RPMI8226 (cell line): ENCODE results near the gene MYOCD.

ENCODE experiments used
- DNase-seq: peaks from one replicate; pipeline ENCODE4 v3.0.0-alpha.2; 2015

MYOCD gene

DNA sequence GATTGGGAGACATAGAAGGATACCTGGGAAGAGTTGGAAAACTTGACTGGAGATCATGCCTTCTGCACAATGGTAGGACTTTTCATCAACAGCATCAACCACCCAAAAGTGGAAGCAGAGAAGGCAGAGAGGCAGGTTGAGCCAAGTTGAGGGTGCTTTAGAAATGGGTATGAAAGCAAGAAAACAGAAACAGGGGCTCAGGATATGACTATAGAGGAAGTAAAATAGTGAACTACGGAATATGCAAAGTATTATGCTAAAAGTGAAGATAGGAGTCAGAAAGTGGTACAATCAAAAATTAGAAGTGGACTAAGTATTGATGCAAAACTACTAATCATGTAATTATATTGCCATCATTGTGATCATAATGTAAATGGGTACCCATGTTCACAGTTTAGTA, 107.5 kb downstream of the MYOCD start:
- DNase-seq: no peak

DNA sequence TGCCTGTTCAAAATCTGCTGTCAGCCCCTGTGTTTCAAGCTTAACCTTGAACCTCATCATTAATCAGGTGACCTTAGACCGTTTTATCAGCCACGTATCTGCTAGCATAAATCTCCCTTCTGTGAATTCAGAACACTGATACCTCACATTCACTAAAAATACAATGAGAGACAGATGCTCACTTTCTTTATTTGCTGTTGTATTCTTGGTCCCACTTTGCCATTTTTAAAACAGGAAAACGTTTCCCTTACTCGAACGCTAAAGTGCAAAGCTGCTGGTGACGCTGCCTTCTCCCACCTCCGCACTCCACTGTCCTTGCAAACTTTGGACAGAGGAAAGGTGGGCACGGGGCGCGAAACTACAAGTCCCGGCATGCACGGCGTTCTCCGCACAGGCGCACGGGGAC, 123.4 kb downstream of the MYOCD start:
- peak; percentile 22 for DNase-seq

DNA sequence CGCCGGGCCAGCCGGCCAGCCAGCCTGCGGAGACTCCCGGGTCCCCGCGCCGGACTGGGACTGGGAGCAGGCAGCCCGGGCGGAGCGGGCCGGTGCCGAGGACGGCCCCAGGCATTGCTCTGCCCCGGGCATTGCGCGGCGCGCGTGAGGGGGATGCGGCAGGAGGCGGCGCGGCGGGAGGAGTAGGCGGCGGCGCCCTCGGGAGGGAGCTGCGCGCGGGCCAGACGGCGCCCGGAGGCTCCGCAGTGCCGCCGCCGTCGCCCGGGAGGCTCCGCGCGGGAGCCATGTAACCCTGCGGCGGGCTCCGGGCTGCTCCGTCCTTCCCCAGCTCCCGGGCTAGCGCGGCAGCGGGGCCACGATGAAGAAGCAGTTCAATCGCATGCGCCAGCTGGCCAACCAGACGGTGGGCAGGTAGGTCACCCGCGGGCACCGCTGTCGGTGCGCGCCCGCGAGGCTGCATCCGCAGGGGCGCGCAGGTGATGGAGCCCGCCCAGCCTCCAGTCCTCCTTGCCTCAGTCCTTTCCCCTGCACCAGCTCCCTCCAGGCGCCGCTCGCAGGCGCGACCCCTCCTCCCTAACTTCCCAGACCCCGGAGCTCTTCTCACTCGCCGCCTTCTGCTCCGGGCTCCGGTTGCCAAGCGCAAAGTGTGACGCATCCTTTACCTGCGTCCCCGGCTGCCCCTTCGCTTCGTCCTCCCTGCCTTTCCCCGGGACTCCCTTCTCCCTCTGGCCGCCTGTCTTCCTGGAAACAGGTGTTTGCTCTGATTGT, 124.0 kb downstream of the MYOCD start, which contains the start of gene ARHGAP44:
TSS of gene ARHGAP44 (plus strand) at position 18 of the 768 bp plus-strand sequence. CDS start at position 359, 341 bp downstream.
- peak; percentile 12 for DNase-seq

GRCh38 chr17:12790249-12791106, 124.8 kb downstream of the MYOCD start:
- DNase-seq: no peak

GRCh38 chr17:12794919-12795532, 129.3 kb downstream of the MYOCD start:
- DNase-seq: no peak

- no peak for DNase-seq
These were observed 135.2 kb downstream of the MYOCD start for GRCh38 chr17:12800855-12801365.

DNA sequence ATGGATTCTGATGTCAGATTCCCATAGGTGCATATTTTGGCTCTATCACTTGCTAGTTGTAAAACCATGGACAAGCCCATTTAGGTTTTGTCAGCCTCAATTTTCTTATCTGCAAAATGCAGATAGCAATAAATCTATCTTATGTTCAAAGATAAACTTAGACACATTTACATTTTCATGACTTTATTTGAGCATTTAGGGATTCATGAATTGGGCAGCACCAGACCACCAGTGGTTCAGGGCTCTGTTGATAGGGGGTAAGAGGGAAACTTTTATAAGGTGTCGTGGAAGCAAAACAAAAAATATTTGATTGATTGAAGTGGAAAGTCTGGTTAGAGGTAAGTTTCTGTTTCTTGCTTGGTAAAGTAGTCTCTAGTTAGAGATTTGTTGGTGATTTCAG, 140.9 kb downstream of the MYOCD start:
- no peak for DNase-seq

GRCh38 chr17:12808723-12809122, 143.0 kb downstream of the MYOCD start:
- DNase-seq: no peak

- DNase-seq: no peak
These were observed 147.2 kb downstream of the MYOCD start for GRCh38 chr17:12812877-12813276.

GRCh38 chr17:12813664-12814063, 148.0 kb downstream of the MYOCD start:
- no peak for DNase-seq

DNA sequence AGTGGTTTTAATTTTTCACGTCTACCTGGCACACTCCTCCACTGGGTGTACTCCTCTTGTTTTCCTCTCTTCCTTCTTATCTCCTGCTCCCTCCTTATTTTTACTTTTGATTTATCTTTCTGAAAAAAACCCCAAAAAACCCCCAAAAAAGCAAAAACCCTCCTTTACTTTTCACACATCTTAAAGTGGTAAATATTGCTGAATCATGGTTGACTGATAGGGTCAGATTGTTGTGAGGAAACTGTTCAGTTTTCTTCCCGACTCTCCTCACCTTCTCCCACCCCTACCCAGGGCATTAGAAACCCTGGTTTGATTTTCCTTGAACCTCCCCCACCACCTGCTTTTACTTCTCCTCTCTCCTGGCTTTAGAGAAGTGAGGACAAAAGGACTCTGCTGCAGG, 149.0 kb downstream of the MYOCD start:
- DNase-seq: no peak

- DNase-seq: peak; percentile 3
These were observed 150.0 kb downstream of the MYOCD start for GRCh38 chr17:12815642-12816141.
